NCI-H2107 (cell line): ENCODE data around the gene ZNF609.
"Not testable (repeated sequence)": the region's sequence is repeated elsewhere in the genome, so short reads cannot be mapped to it uniquely, and the experiment has no call there.

Source experiments
- DNase-seq: peaks from one replicate; lab custom pipeline; 2025; lab: John Stamatoyannopoulos, UW

The ZNF609 gene

DNA sequence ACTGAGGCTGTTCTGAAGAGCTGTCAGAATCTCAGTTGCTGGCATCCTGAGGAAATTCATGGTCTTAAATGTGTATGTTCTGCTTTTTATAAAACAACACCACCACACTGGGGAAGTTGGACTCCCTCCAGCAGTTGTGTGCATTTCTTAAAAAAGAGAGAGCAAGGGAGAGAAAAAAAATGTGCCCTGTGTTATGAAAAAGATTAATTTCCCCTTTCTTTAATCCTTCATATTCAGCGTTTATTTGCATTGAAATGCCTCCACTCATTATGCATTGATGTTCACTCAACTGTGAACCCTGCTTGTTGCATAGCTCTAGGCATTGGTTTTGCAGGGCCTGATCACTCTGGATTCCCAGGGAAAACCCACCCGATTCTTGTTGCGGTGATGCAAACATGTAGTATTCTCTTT lies 4.4 kb upstream of the ZNF609 start:
- DNase-seq: no peak

DNA sequence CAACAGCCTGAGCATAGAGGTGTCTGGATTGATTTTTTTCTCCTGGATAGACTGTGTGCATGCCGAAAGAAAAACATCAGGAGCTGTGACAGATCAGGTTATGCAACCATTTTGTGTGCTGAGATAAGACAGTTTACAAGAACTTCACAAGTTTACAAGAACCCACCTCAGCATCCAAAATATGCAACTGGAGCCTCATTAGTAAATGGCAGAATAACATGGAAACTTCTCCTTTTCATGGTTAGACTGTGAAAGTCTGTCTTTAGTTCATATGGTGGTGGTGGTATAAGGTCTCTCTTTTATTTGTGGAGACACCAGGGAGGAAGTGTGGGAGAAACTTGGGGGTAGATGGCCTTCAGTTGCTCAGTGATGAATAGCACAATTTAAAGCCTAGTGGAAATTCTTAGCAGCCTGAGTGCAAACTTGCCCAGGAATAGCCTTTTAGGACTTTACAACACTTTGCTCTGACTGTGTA lies 3.7 kb upstream of the ZNF609 start:
- DNase-seq: no peak

DNA sequence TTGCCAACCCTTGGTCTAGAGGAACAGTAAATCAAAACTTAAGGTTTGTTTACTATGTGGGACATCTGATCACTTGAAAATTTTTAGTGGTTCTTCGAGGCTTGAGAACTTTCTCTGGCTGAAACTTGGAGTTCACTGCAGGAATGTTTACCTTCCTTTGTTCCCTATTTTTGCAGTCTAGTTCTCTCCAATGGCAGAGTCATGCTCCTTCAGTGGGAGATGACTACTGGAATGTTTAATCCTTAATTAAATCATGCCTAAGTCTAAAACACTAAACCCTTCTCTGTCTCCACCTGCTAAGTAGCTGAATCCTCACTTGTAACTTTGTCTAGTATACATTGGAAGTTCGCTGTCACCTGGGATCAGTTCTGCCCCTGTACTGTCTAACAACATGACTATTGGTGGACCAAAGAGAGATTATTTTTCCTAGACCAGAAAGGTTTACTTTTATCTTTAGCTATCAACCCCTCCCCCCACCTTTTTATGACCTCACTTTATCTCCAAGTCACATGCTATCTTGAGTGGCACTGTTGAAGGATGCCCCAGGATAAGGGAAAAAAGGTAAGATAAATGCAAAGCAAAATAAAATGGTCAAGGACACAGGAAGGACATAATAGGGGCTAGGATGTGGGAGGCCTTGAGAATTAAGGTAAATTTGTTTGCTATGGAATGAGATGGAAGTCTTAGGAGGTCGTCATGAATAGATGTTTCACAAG lies 1.2 kb upstream of the ZNF609 start:
- no peak for DNase-seq

DNA sequence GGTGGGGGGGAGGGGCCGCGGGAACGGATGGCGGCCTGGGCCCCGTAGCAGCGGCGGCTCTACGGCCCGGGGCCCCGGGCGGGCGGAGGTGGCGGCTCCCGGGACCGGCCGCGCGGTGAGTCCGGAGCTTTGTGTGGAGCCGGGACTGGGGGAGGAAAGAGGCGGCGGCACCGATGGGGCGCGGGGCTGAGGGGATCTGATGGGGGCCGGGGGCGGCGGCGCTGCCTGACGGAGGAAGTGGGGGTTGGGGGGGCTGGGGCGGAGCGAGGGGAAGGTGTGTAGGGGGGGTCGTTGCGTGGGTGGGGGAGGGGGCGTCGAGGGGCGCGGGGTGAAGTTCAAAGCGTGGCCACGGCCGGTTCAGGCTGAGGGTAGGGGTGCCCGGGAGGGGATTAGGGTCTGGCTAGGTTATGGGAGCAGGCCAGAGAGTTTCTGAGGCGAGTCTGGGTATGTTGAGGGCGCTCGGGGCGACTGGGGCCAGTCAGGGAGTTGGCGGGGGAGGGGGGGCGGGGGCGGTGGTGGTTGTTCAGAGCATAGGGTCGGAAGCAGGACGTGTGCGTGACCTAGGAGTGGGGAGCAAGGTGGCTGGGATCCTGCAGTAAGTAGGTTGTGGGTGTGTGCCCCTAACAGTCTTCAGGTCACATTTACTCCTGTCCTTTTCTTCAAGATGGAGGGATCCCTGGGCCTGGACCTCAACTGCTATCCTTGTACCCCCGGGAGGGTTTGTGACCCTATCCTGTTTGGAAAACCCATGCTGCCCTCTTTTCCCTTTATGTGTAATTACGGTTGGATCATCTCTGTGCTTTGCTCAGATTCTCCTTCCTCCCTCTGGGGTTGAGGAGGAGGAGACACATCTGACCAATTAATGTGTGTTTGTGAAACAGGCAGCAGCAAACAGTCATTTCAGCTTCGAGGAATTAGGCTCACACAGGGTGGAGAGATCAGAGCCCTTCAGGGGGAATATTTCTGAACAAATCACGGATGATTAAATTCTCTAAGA lies 644 bp downstream of the ZNF609 start:
- DNase-seq: no peak

DNA sequence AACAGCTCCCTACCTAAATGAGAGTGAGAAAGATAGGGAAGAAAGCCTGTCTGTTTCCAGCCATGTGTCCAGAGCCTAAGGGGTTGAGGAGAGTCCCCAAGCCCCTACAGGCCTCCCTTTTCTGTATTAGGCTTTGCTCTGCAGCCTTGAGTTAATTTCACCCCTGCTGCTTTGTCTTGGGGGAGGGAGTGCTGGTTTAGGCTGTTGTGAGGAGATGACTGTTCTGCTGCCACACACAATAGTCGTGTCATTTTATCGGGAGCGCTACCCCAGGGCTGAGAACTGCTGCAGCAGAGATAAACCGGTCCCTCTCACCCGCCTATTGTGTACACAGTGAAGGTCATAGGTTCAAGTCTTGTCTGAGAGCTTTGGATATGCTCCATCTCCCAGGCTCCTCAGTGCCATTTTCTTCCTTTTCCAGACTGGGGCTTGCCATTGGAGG lies 1.4 kb downstream of the ZNF609 start:
- DNase-seq: no peak

DNA sequence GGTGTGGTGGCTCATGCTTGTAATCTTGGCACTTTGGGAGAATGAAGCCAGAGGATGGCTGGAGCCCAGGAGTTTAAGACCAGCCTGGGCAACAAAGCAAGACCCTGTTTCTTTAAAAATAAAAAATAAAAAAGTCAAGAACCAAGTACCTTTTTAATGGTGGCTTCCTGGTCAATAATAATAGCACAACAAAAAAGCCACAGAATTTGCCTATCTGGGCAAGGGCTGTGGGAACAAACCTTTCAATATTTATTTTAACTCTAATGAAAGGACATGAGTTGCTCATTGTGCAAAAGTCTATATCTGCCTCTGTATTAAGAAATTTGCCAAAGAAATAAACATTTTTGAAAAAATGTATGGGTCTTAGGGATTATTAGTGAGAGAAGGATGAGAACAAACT lies 2.1 kb downstream of the ZNF609 start:
- no peak for DNase-seq

DNA sequence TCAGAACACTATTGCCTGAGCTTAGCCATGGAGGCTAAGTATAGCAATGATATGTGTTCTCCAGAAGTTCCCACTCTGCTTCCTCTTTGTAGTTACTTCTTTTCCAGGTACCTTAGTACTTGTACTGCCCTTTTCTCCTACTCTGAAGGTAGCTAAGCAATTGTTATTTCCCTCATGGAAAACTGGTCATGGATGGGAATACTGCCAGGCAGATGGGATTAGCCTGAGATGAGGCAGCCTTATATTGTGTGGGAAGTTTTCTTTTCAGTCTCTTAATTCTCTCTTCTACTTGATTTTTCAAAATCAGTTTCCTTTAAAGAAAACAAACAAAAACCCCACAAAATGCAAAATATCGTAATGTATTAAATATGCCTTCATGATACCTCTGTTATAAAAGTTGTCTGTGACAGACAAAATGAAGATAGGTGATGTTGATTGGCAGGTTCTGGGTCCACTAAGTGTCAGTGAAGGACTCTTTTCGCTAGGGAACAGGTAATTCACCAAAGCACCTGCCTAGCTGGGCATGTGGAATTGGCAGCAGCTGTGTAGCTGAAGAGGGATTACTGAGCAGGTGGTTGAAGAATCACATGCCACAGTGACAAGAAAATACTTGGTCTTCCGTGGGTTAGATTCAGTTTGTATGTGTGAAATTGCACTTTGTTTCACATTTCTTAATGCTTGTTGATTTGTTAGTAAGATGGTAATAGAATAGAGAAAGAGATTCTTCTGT lies 4.1 kb downstream of the ZNF609 start:
- DNase-seq: no peak

DNA sequence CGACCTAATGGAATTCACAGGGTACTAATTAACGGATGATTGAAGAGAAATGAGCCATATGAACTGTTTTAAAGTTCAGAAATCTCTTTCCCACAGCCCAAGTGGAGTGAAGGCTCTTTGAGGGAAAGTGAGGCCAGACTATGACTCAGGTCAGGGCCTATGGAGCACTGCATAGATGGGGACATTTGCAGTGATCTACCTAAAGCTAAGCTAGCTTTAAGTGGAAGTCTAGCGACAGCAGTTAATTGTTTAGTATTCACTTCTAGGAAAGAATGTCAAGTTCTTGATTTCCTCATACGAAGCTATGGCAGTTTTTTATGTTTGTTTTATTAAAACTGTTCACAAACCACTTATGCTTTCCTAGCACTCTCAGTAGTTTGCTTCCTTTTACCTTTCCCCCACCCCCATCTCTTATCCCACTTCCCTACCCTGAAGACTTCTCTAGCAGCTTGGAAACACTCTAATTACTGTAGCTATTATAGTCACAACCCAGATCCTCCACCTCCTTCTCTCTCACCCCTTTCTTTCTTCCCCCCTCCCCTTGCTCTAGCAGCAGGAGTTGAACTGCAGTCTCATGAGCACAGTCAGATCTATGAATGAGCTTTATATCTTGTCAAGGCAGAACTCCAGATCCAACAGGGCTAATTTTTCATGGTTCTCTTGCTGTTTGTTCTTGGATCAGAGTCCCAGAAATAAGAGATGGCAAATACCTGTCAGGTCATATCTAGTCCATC lies 6.2 kb downstream of the ZNF609 start:
- DNase-seq: no peak

DNA sequence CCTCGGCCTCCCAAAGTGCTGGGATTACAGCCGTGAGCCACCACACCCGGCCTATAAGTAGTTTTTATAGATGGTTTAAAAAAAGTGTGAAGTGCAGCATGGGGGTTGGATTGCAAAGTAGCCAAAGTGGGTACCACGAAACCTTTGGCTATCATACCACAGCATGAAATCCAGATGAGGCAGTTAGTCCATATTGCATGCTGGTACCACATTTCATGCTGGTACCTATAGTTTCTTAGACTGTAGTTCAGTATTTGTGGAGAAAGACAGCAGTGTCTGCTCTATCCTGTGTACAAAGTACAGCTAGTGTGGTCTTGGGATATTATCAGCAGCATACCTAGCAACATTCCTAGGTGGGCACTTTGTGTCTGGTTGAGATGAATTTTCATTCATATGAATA lies 11.8 kb downstream of the ZNF609 start:
- no peak for DNase-seq

DNA sequence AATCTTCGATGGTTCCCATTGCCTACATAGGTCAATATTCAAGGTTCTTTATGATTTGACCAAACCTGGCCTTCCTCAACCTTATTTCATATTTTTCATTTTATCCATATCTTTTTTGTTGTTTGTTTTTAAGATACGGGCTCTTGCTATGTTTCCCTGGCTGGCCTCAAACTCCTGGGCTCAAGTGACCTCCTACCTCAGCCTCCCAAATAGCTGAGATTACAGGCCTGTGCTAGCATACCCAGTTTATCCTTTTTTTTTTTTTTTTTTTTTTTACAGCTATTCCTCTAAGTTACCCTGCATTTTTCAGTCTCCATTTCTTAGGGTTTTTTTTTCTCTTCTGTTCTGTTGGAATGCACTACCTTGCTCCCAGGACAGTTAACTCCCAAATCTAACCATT lies 14.5 kb downstream of the ZNF609 start:
- DNase-seq: no peak

DNA sequence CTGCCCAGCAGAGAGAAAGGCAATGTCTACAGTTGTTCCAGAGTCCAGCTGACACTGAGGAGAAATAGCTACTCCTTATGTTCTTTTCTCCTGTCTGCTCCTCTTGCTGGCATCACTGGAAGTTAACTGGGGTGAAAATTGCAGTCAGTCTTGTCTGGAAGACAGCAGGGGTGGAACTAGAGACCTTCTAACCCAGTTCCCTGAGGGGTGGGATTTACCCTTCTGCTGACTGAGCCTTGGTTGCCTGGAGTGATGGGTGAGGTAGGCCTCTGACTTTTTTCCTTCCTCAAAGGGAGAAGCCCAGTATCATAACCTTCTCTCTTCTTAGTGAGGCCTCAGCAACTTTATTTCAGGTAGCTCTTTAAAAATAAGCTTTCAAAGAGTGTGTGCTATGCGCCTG lies 16.2 kb downstream of the ZNF609 start:
- no peak for DNase-seq

DNA sequence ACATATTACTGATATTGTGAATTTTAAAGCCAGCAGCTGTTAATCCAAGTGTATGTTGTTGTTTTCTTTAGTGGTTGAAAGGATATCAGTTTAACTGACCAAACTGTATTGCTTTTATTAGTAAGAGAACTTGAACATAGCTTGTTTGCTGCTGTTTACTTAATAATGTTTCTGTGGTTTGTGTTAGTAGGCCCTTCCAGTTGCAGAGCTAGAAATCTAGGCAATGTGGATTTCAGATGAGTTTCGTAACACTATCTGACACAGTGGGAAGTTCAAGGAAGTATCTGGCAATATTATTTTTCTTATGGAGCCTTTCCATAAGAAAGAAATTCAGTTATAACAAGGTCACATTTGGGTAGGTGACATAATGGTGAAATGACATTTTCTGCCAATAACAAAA lies 18.5 kb downstream of the ZNF609 start:
- no peak for DNase-seq

DNA sequence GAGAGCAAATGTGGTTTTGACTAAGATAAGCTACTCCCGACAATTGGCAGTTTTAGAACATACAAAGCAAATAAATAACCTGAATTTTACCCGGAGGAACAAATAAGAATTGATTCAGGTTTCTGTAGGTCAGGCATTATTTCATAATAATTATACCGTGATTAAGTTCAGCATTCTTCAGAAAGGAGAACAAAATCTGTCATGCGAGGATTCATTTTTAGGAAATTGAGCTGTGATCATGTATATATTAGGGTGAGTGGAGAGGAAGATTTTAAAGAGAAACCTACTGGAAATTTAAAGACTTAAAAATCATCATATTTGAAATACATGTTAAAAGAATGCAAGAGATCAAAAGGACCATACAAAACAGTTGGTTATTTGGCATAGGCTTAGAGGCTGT lies 20.5 kb downstream of the ZNF609 start:
- no peak for DNase-seq

DNA sequence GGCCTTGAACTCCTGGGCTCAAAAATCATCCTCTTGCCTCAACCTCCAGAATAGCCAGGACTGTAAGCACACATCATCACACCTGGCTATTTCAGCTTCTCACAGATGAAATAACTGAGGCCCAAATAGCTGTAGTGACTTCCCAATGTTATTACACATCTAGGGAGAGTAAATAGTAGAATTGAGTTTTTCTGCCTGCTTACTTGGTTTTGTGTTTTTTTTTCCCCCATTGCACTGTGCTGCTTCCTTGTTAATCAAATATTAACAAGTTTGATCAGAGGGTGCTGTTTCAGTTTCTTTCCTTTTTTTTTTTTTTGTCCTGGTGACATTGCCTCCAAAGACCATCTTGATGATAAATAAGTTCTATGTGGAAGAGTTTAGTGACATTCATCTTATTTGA lies 23.4 kb downstream of the ZNF609 start:
- DNase-seq: no peak

DNA sequence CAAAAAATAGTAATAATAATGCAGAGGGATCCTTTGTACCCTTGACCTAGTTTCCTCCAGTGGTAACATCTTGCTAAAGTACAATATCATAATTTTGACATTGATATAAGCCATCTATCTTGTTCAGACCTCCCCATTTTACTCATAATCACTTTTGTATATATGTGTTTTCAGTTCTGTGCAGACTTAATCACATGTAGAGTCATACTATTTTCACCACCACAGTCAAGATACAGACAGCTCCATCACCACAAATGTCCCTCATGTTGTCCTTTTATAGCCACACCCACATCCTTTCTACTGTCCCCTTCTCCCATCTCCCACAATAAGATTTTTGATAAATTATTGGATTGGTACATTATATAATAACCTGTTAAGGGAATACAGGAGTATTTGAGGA lies 25.4 kb downstream of the ZNF609 start:
- DNase-seq: no peak

DNA sequence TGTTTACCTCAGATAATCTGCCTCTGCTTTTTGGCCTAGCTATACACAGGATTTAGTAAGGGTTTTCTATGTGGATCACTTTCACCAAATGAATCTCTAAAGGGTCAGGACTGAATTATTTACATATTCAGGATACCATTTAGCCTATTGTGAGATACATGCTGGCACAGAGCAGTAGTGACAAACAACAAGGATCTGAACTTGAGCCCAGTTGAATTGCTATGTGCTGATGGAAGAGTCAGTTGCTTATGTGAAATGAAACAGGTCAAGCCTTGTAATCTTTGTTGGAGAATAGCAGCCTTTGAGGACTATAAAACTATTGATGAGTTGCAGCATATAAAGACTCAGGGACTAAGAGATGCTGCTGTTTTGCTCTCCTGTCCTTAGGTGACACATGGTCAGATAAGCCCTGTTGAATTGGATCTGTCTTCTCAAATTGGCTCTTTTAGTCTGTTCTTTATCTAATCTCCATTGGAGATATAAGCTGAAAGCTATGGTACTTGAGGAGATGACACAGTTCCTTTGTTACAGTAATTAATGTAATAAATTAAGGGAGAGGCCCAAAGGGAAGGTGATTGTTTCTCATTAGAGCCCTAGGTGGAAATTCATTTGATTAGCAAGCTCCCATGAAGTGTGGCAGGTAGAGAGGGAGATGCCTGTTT lies 30.4 kb downstream of the ZNF609 start:
- DNase-seq: no peak

DNA sequence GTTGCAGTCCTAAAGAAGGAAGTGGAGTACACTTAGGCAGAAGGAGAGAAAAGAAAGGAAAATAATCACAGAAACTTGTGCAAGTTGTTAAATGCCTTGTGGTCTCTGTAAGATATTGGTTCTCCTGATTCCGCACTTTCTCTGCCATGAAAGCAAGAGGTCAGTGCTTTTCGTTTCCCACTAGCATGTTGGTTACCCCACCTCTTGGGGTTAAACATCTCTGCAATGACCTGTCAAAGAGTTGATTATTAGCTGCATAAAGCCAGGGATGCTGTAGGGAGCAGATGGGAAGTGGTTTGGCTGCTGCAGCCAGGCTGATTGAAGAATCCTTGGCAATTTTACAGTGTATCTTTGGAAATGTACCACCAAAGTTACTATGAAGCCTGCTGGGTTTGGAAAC lies 33.3 kb downstream of the ZNF609 start:
- no peak for DNase-seq

DNA sequence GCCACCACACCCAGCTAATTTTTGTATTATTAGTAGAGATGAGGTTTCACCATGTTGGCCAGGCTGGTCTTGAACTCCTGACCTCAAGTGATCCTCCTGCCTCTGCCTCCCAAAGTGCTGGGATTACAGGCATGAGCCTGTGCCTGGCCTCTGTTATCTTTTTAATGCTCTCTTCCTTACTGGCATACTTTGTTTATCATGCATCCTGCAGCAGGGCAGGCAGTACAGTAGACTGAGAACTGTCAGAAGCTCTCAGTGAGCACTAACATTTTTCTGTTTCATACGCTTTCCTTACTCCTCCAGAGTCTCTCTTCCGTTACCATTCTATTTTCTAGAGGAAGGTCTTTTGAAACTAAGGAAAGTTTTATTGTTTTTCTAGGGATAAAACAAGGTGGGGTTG lies 35.6 kb downstream of the ZNF609 start:
- DNase-seq: not testable (repeated sequence)

DNA sequence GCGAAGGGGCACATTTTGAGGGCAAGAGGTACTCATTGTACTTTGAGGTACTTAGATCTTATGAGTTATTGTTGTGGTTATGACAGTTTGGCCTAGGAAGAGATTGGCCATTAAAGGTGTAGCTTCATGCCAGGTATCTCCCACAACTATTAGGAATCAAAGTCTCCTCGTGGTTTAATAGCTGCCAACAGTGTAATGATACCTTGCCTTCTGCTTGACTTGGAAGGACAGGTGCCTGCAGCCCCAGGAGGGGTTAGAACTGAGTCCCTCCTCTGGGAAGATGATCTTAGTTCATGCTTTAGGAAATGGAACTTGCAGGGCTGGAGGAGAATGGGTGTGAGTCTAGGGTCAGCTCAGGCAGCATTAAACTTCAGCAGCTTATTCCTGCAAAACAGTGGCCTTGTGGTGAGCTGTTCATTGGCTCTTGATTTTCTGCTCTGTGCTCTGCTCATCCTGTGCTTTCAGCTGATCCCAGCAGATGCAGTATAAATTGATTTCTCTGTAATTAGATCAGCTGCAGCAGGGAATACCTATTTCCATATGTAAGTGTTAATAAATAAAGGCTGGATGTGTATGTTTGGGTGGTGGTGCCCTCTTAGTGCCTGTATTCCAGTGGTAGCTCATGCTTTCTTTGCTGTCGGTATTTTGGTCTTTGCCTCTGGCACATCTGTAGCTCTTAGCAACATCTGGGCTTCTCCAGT lies 40.5 kb downstream of the ZNF609 start:
- no peak for DNase-seq

DNA sequence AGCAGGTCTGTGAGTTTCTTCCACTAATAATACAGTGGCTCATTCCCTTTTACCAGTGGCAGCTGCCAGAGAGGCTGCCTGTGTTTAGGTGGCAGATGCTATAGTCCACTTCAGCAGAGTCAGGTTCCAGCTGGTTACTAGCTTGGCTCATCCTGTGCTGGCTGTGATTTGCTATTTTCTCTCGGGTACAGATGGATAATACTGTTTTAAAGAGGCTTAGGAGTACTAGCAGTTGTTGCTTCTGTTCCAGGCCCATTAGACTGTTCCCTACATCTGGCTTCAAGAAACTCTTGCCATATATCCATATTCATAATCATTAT lies 41.0 kb downstream of the ZNF609 start:
- no peak for DNase-seq

DNA sequence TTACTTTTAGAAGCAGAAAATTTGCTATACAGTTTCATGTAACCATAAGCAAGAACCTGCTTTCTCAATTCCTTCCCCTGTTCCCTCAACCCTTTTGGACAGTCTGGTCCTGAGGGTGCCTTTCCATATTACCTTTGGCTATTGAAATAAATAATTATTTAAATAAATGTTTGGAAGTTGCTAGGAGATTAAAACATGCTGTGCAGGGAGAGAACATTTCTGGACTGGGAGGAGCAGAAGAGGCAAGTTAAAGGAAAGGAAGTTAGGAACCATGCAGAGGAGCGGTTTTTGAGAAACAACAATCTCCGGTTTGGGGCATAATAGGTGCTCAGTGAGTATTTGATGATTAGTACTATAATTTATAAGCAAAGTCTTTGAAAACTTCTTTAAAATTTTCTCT lies 41.8 kb downstream of the ZNF609 start:
- DNase-seq: no peak
